Ascending aorta (tissue), 2 donors: ENCODE results near the gene TUBB4A. TPM values are rescaled to one million over a fixed set of nuclear protein-coding genes. Genes with fewer than 3 reads are reported as not detected.

Experiments used
- DNase-seq, 2 donors: peaks; one replicate each; pipeline ENCODE4 v3.0.0-alpha.2; 2019; ENCODE audit warnings: low spot score in 2 of 2
- H3K27ac ChIP-seq, 2 donors: fragments of 200-600 bp; sonication (generic); one replicate each; pipeline ENCODE4 v1.5.1; 2016 to 2017; ENCODE audit warnings: mild to moderate bottlenecking in 1 of 2
- H3K27me3 ChIP-seq: fragments of 200-600 bp; sonication (generic); one replicate; pipeline ENCODE4 v1.5.1; 2017
- H3K36me3 ChIP-seq, 2 donors: fragments of 200-600 bp; sonication (generic); one replicate each; pipeline ENCODE4 v1.5.1; 2016
- H3K4me1 ChIP-seq, 2 donors: fragments of 200-600 bp; sonication (generic); one replicate each; pipeline ENCODE4 v1.5.1; 2016 to 2017; ENCODE audit warnings: mild to moderate bottlenecking in 1 of 2
- H3K4me3 ChIP-seq, 2 donors: fragments of 200-600 bp; sonication (generic); one replicate each; pipeline ENCODE4 v1.5.1; 2016 to 2017; ENCODE audit warnings: mild to moderate bottlenecking in 1 of 2
- H3K9me3 ChIP-seq, 2 donors: fragments of 200-600 bp; sonication (generic); one replicate each; pipeline ENCODE4 v1.5.1; 2016
- CTCF ChIP-seq, 3 experiments: fragments of 200-600 bp in 2 of 3; fragments of 450-650 bp in 1 of 3; sonication (generic) in 2 of 3; IDR thresholded peaks; one replicate each; pipeline ENCODE4 v1.5.1; 2016 to 2019; ENCODE audit warnings: antibody characterized with exemption in 3 of 3, mild to moderate bottlenecking in 1 of 3, moderate library complexity in 1 of 3
- intact Hi-C: fragments of 100-400 bp; cut with DNase I; formaldehyde crosslinking; loops from one replicate; pipeline ENCODE4 v1.15.1; 2023
- total RNA-seq: library from RNA; depleted of rRNA; stranded (reverse); fragments of >200 nt; gene quantifications from one replicate; pipeline ENCODE4 v1.1.0, GENCODE V29; 2016

The TUBB4A gene
- total RNA-seq, 1 donor from 2014 or later = 0.75 TPM

GRCh38 chr19:6472713-6473112, 29.4 kb downstream of the TUBB4A start:
- no peaks in the 10 kb centered on the region for H3K36me3 ChIP-seq
- peaks cover 11% of the 10 kb centered on the region for H3K27me3 ChIP-seq
- no peak overlapping the region for H3K27ac ChIP-seq
- intact Hi-C loops = no loop called here
- no peak for TF ChIP-seq CTCF (IDR thresholded peaks at IDR 0.05)
- no peaks in the 10 kb centered on the region for H3K9me3 ChIP-seq
- no peaks in the 10 kb centered on the region for H3K4me1 ChIP-seq
- no peak for DNase-seq
- H3K4me3 ChIP-seq = no peak overlapping the region

GRCh38 chr19:6471076-6471475, 31.0 kb downstream of the TUBB4A start:
- no peak for DNase-seq
- Histone ChIP-seq H3K4me1 (no peaks in the 10 kb centered on the region), H3K9me3 (no peaks in the 10 kb centered on the region), H3K27ac (no peak overlapping the region), H3K27me3 (peaks cover under 1% of the 10 kb centered on the region), H3K4me3 (no peak overlapping the region), H3K36me3 (no peaks in the 10 kb centered on the region)
- no peak for TF ChIP-seq CTCF (IDR thresholded peaks at IDR 0.05)
- intact Hi-C loops = no loop called here

DNA sequence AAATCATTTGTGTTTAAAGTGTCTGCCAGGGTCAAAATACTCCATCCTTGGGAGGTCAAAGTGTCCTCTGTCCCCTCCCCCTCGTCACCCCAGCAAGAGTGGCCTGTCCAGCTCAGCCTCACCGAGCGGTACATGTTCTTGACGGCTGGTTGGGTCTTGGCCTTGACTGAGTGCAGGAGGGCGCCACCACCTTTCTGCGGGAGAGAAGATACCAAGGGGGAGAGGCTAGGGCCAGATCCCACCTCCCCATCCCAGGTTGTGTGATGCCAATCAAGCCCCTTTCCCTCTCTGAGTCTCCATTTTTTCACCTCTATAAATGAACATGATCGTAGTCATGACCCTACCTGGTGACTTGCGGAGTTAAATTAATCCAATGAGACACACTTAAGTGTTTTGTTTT, 31.9 kb downstream of the TUBB4A start:
- H3K4me3 ChIP-seq = no peak overlapping the region
- H3K27ac ChIP-seq = no peak overlapping the region
- no peaks in the 10 kb centered on the region for H3K36me3 ChIP-seq
- intact Hi-C loops = no loop called here
- H3K4me1 ChIP-seq = no peaks in the 10 kb centered on the region
- DNase-seq = no peak
- H3K27me3 ChIP-seq = no peaks in the 10 kb centered on the region
- no peaks in the 10 kb centered on the region for H3K9me3 ChIP-seq
- no peak for TF ChIP-seq CTCF (IDR thresholded peaks at IDR 0.05)

DNA sequence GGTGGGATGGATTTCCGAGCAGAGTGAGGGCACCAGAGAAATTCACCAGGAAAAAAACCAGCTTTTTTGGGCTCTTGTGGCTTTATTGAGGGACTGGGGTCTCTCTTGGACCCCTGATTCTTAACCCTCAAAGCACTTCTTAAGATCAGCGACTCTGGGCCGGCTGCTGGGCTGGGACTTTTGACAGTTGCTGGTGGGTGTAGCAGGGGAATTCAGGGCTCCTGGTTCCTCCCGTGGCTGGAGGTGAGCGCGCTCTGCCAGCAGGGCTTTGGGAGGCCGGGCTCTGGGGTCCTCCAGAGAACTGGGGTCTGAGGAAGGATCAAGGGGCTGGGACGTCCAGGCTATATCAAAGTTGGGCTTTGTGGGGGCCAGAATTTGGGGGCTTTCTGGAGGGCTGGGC, 34.7 kb downstream of the TUBB4A start:
- intact Hi-C loops = no loop called here
- H3K27me3 ChIP-seq = no peaks in the 10 kb centered on the region
- no peaks in the 10 kb centered on the region for H3K4me1 ChIP-seq
- no peak for DNase-seq
- no peak overlapping the region for H3K4me3 ChIP-seq
- H3K27ac ChIP-seq = no peak overlapping the region
- TF ChIP-seq CTCF (IDR thresholded peaks at IDR 0.05) = no peak
- H3K36me3 ChIP-seq = no peaks in the 10 kb centered on the region
- H3K9me3 ChIP-seq = no peaks in the 10 kb centered on the region

DNA sequence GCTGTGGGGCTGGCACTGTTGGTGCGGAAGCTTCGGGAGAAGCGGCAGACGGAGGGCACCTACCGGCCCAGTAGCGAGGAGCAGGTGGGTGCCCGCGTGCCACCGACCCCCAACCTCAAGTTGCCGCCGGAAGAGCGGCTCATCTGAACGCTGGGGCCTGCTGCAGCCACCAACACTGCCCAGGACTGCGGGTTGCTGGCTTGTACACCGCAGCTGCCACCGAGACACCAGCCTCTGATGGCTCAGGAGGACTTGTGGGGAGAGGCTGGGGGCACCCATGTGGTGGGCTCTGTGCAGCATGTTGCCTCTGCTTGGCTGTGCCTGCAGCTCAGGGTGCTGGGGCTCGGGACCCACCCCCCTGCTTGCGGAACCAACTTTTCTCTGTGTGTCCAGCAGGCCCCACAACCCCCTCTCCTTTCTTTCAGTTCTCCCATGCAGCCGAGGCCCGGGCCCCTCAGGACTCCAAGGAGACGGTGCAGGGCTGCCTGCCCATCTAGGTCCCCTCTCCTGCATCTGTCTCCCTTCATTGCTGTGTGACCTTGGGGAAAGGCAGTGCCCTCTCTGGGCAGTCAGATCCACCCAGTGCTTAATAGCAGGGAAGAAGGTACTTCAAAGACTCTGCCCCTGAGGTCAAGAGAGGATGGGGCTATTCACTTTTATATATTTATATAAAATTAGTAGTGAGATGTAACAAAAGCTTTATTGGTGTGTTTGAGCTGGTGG, 35.4 kb downstream of the TUBB4A start:
- Histone ChIP-seq H3K4me1 (no peaks in the 10 kb centered on the region), H3K27ac (no peak overlapping the region), H3K27me3 (no peaks in the 10 kb centered on the region), H3K36me3 (no peaks in the 10 kb centered on the region), H3K9me3 (no peaks in the 10 kb centered on the region), H3K4me3 (no peak overlapping the region)
- intact Hi-C loops = no loop called here
- DNase-seq = no peak
- TF ChIP-seq CTCF (IDR thresholded peaks at IDR 0.05) = no peak

DNA sequence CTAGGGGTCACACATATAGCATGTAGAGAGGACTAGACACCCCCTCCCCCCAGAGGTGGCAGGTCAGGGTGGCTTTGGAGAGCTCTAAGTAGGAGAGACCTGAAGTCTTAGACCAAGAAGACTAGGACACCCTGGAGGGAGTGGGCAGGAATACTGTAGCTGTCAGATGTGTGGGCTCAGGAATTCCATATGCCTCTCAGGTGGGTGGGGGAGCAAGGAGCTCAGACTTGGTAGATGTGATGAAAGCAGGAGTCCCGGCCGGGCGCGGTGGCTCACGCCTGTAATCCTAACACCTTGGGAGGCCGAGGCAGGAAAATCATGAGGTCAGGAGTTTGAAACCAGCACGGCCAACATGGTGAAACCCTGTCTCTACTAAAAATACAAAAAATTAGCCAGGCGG, 36.4 kb downstream of the TUBB4A start:
- H3K4me1 ChIP-seq = peaks cover 0 to 4% of the 10 kb centered on the region in 2 donors

More for the DNA sequence above, 36.4 kb downstream of the TUBB4A start:
- TF ChIP-seq CTCF (IDR thresholded peaks at IDR 0.05) = no peak
- Histone ChIP-seq H3K9me3 (no peaks in the 10 kb centered on the region), H3K27ac (no peak overlapping the region), H3K36me3 (no peaks in the 10 kb centered on the region), H3K4me3 (no peak overlapping the region), H3K27me3 (no peaks in the 10 kb centered on the region)
- DNase-seq = no peak
- intact Hi-C loops = no loop called here
